HL-60 (cell line): ENCODE results near the gene PLEKHG5.
"Not testable (repeated sequence)": the region's sequence is repeated elsewhere in the genome, so short reads cannot be mapped to it uniquely, and the experiment has no call there.

ENCODE experiments used
- DNase-seq, 2 experiments: peaks; one replicate each; pipeline ENCODE4 v3.0.0-alpha.2; 2010 to 2020; ENCODE audit warnings: low read depth in 1 of 2, low spot score in 1 of 2
- H3K27ac ChIP-seq: fragments of 250-450 bp; sonication (Bioruptor Pico); replicated peaks from 2 replicates; pipeline ENCODE4 v1.5.1; 2020; ENCODE audit warnings: mild to moderate bottlenecking, moderate library complexity
- H3K27me3 ChIP-seq: fragments of 250-450 bp; sonication (Bioruptor Pico); 2 replicates; pipeline ENCODE4 v1.5.1; 2021; ENCODE audit warnings: mild to moderate bottlenecking, moderate library complexity; ENCODE audit not compliant: insufficient read depth, poor library complexity, severe bottlenecking
- H3K4me3 ChIP-seq: replicated peaks from 2 replicates; pipeline ENCODE4 v1.5.1; 2011; ENCODE audit warnings: mild to moderate bottlenecking, control low read depth, low read length; ENCODE audit not compliant: insufficient read depth
- GABPA ChIP-seq: IDR thresholded peaks from 2 replicates; pipeline ENCODE4 v1.6.1; 2012; ENCODE audit warnings: low read depth
- POLR2AphosphoS5 ChIP-seq: IDR thresholded peaks from 2 replicates; pipeline ENCODE4 v1.6.1; 2012; ENCODE audit warnings: low read depth
- REST ChIP-seq: IDR thresholded peaks from 2 replicates; pipeline ENCODE4 v1.6.1; 2012; ENCODE audit warnings: low read depth; ENCODE audit not compliant: insufficient replicate concordance
- SPI1 ChIP-seq: IDR thresholded peaks from 2 replicates; pipeline ENCODE4 v1.6.1; 2012; ENCODE audit warnings: low read depth, mild to moderate bottlenecking, borderline replicate concordance
- TF ChIP-seq, protein P1 (sequence below): IDR thresholded peaks from one replicate; pipeline ENCODE4 v1.5.1; 2011; ENCODE audit warnings: low read length, control low read depth, inconsistent platforms; ENCODE audit not compliant: insufficient read depth

PLEKHG5 gene

GRCh38 chr1:6453895-6454855, 37.3 kb downstream of the PLEKHG5 start:
- not testable (repeated sequence) for DNase-seq, H3K27ac ChIP-seq, H3K4me3 ChIP-seq
- H3K27me3 ChIP-seq, result peaks cover 43% of the 10 kb centered on the region

GRCh38 chr1:6450943-6451373, 40.5 kb downstream of the PLEKHG5 start:
- peaks cover 65% of the 10 kb centered on the region for H3K27me3 ChIP-seq
- no peak overlapping the region for H3K4me3 ChIP-seq
- TF ChIP-seq SPI1 (no peak), REST (no peak), GABPA (no peak), POLR2AphosphoS5 (no peak)
- TF ChIP-seq, protein P1, sequence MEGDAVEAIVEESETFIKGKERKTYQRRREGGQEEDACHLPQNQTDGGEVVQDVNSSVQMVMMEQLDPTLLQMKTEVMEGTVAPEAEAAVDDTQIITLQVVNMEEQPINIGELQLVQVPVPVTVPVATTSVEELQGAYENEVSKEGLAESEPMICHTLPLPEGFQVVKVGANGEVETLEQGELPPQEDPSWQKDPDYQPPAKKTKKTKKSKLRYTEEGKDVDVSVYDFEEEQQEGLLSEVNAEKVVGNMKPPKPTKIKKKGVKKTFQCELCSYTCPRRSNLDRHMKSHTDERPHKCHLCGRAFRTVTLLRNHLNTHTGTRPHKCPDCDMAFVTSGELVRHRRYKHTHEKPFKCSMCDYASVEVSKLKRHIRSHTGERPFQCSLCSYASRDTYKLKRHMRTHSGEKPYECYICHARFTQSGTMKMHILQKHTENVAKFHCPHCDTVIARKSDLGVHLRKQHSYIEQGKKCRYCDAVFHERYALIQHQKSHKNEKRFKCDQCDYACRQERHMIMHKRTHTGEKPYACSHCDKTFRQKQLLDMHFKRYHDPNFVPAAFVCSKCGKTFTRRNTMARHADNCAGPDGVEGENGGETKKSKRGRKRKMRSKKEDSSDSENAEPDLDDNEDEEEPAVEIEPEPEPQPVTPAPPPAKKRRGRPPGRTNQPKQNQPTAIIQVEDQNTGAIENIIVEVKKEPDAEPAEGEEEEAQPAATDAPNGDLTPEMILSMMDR, result no peak
- H3K27ac ChIP-seq, result no peak overlapping the region
- DNase-seq, result no peak

GRCh38 chr1:6450486-6450885, 41.0 kb downstream of the PLEKHG5 start:
- H3K4me3 ChIP-seq, DNase-seq, H3K27ac ChIP-seq: not testable (repeated sequence)
- H3K27me3 ChIP-seq, result peaks cover 63% of the 10 kb centered on the region

GRCh38 chr1:6450005-6450450, 41.4 kb downstream of the PLEKHG5 start:
- Histone ChIP-seq H3K4me3 (no peak overlapping the region), H3K27me3 (peaks cover 61% of the 10 kb centered on the region), H3K27ac (no peak overlapping the region)
- TF ChIP-seq REST (no peak), SPI1 (no peak), GABPA (no peak), POLR2AphosphoS5 (no peak)
- TF ChIP-seq, protein P1, result no peak
- no peak for DNase-seq
